HG02884 (cell line): ENCODE results near the gene STEAP2.

Experiments used
- ATAC-seq: cut with Tn5 transposase; IDR thresholded peaks from one replicate; pipeline ENCODE4 v1.9.1; 2021; ENCODE audit warnings: mild to moderate bottlenecking, moderate library complexity; ENCODE audit not compliant: unreplicated experiment

Gene STEAP2

GRCh38 chr7:90267263-90267858 lies 55.8 kb downstream of the STEAP2 start:
- no peak for ATAC-seq

- ATAC-seq, result no peak
These were observed 57.6 kb downstream of the STEAP2 start for GRCh38 chr7:90269163-90269562.

- no peak for ATAC-seq
These were observed 59.1 kb downstream of the STEAP2 start for GRCh38 chr7:90270431-90271178.

GRCh38 chr7:90271753-90272152 lies 60.2 kb downstream of the STEAP2 start:
- ATAC-seq, result no peak

GRCh38 chr7:90272242-90272641 lies 60.7 kb downstream of the STEAP2 start:
- ATAC-seq, result no peak

GRCh38 chr7:90274161-90274560 lies 62.6 kb downstream of the STEAP2 start:
- no peak for ATAC-seq

- no peak for ATAC-seq
These were observed 64.6 kb downstream of the STEAP2 start for GRCh38 chr7:90276033-90276728.
